GM12878 (cell line): Measurements from ENCODE around the gene MAN1A1. TPM values are rescaled to one million over a fixed set of nuclear protein-coding genes. Genes with fewer than 3 reads are reported as not detected.

Experiments
- ATAC-seq: fragments of 200-7000 bp; cut with Tn5 transposase; 3 replicates; pipeline ENCODE4 v1.9.1; 2020; ENCODE audit warnings: mild to moderate bottlenecking, moderate library complexity
- BruUV-seq: library from RNA; stranded (reverse); fragments of 400-500 nt; replicated peaks from 2 replicates; lab custom pipeline; 2021; lab: Mats Ljungman, UMichigan
- CTCF ChIA-PET: fragments of 300-600 bp; sonication (Branson Sonifier 250); formaldehyde crosslinking; extraction: SDS; loops from one replicate; lab custom pipeline; 2021; ENCODE audit warnings: inconsistent platforms; lab: Yijun Ruan, JAX
- POLR2A ChIA-PET: fragments of 350-600 bp; formaldehyde crosslinking; extraction: SDS; loops from one replicate; lab custom pipeline; 2021; ENCODE audit warnings: inconsistent platforms; lab: Charles Lee
- RAD21 ChIA-PET: fragments of 300-600 bp; sonication (Branson Sonifier 250); formaldehyde crosslinking; loops from one replicate; lab custom pipeline; 2023; ENCODE audit warnings: antibody characterized with exemption; ENCODE audit not compliant: unreplicated experiment; lab: Charles Lee
- SMC1A ChIA-PET: fragments of 300-600 bp; sonication (Branson Sonifier 250); formaldehyde crosslinking; loops from one replicate; lab custom pipeline; 2023; ENCODE audit not compliant: unreplicated experiment, uncharacterized antibody; lab: Charles Lee
- DNase-seq: peaks from one replicate; pipeline ENCODE4 v3.0.0-alpha.2; 2011; ENCODE audit warnings: low read depth, low spot score
- FAIRE-seq: peaks from 3 replicates; lab custom pipeline; 2011; peaks lifted over from hg19 to GRCh38; lab: Jason Lieb, UNC
- H2AFZ ChIP-seq: 2 replicates; pipeline ENCODE4 v1.6.0; 2011; ENCODE audit warnings: low read depth, low read length, control low read depth; ENCODE audit not compliant: control insufficient read depth
- H3K27ac ChIP-seq: 2 replicates; pipeline ENCODE4 v1.5.1; 2011; ENCODE audit warnings: control low read depth; ENCODE audit not compliant: control insufficient read depth, insufficient read depth
- H3K27me3 ChIP-seq, 2 experiments: replicated peaks in 1 of 2; 2 replicates each; pipeline versions ENCODE4 v1.6.0 to v1.6.1; 2011; ENCODE audit warnings: low read length in 1 of 2; ENCODE audit not compliant: control insufficient read depth in 2 of 2, insufficient read depth in 2 of 2
- H3K36me3 ChIP-seq, 2 experiments: 2 replicates each; pipeline ENCODE4 v1.5.1; 2011; ENCODE audit warnings: low read length in 1 of 2; ENCODE audit not compliant: control insufficient read depth in 2 of 2, insufficient read depth in 2 of 2
- H3K4me1 ChIP-seq: 2 replicates; pipeline ENCODE4 v1.6.1; 2011; ENCODE audit warnings: mild to moderate bottlenecking, low read length, moderate library complexity, mixed read lengths; ENCODE audit not compliant: control insufficient read depth, insufficient read depth
- H3K4me2 ChIP-seq: 2 replicates; pipeline ENCODE4 v1.6.0; 2011; ENCODE audit warnings: control low read depth; ENCODE audit not compliant: control insufficient read depth, insufficient read depth
- H3K4me3 ChIP-seq: fragments of 200-600 bp; sonication (generic); 2 replicates; pipeline ENCODE4 v1.5.1; 2016
- H3K79me2 ChIP-seq: 2 replicates; pipeline ENCODE4 v1.6.0; 2011; ENCODE audit warnings: low read length; ENCODE audit not compliant: control insufficient read depth, insufficient read depth
- H3K9ac ChIP-seq: 2 replicates; pipeline ENCODE4 v1.8.0; 2011; ENCODE audit warnings: low read length, control low read depth, mixed read lengths; ENCODE audit not compliant: control insufficient read depth, insufficient read depth
- H3K9me3 ChIP-seq: replicated peaks from 3 replicates; pipeline ENCODE4 v1.5.1; 2011; ENCODE audit warnings: mild to moderate bottlenecking, low read length; ENCODE audit not compliant: control insufficient read depth, insufficient read depth
- H4K20me1 ChIP-seq: 2 replicates; pipeline ENCODE4 v1.6.0; 2011; ENCODE audit not compliant: control insufficient read depth, insufficient read depth
- BHLHE40 ChIP-seq, 2 experiments: fragments of 450-650 bp in 1 of 2; IDR thresholded peaks; 2 replicates each; pipeline ENCODE4 v1.6.1; 2011 to 2017; ENCODE audit warnings: low read depth in 2 of 2, borderline replicate concordance in 1 of 2, improper control_type of control experiment in 1 of 2, low read length in 1 of 2, mild to moderate bottlenecking in 1 of 2
- IRF4 ChIP-seq: IDR thresholded peaks from 2 replicates; pipeline ENCODE4 v1.6.1; 2011; ENCODE audit warnings: low read depth, low read length
- SIX5 ChIP-seq: IDR thresholded peaks from 2 replicates; pipeline ENCODE4 v1.6.1; 2011; ENCODE audit warnings: mild to moderate bottlenecking, low read depth, low read length, moderate library complexity; ENCODE audit not compliant: severe bottlenecking
- TCF12 ChIP-seq: IDR thresholded peaks from 2 replicates; pipeline ENCODE4 v1.6.1; 2011; ENCODE audit warnings: low read depth, mild to moderate bottlenecking, low read length
- TCF3 ChIP-seq: IDR thresholded peaks from 2 replicates; pipeline ENCODE4 v1.6.1; 2012; ENCODE audit warnings: low read depth, mild to moderate bottlenecking, low read length, borderline replicate concordance; ENCODE audit not compliant: insufficient read depth
- ZNF217 ChIP-seq: fragments of 450-650 bp; IDR thresholded peaks from 2 replicates; pipeline ENCODE4 v1.6.1; 2017; ENCODE audit warnings: antibody characterized with exemption, mild to moderate bottlenecking
- WGBS: methylation state at CpG from one replicate; pipeline ENCODE4 v1.1.6; 2016; ENCODE audit warnings: low lambda C conversion rate; ENCODE audit not compliant: insufficient replicate concordance, insufficient coverage; ENCODE audit errors: missing lambda C conversion rate; 5-methylcytosine and 5-hydroxymethylcytosine counted together
- in situ Hi-C: fragments of 300-500 bp; cut with MboI; formaldehyde crosslinking; loops from 9 replicates; pipeline ENCODE4 v1.14.3; 2018; ENCODE audit warnings: mixed read lengths
- intact Hi-C: fragments of 100-400 bp; cut with micrococcal nuclease; formaldehyde crosslinking; loops from one replicate; pipeline ENCODE4 v1.14.2; 2022; ENCODE audit not compliant: unreplicated experiment
- polyA plus RNA-seq, 11 experiments: library from polyadenylated mRNA; depleted of rRNA in 4 of 11; unstranded in 6 of 11; stranded (reverse) in 5 of 11; fragments of >200 nt; fragmentation: Nextera tagmentation in 4 of 11; fragmentation: Illumina TruSeq in 1 of 11; extraction: Ambion mirVana in 4 of 11; extraction: Trizol in 1 of 11; gene quantifications; 1 replicate in 1 of 11; 2 replicates in 10 of 11; pipeline versions ENCODE4 v1.2.1 to v1.2.3, GENCODE V29; 2011 to 2016; ENCODE audit warnings: inconsistent platforms in 2 of 11, missing spikeins in 2 of 11, low read depth in 1 of 11
- total RNA-seq, 4 experiments: library from RNA; depleted of rRNA in 3 of 4; stranded (reverse); fragments of >200 nt in 3 of 4; fragmentation: Illumina TruSeq in 1 of 4; extraction: Trizol in 1 of 4; gene quantifications; 2 replicates each; pipeline versions ENCODE4 v1.2.1 to v1.2.3, GENCODE V29; 2013 to 2021
- TF ChIP-seq, protein P1 (sequence below): fragments of 450-650 bp; conservative IDR thresholded peaks from 2 replicates; pipeline ENCODE4 v1.6.1; 2017; ENCODE audit warnings: mild to moderate bottlenecking, moderate library complexity
- TF ChIP-seq, protein P2 (sequence below): IDR thresholded peaks from 2 replicates; pipeline ENCODE4 v1.6.1; 2012; ENCODE audit warnings: low read depth, low read length, improper control_type of control experiment

MAN1A1 gene
- total and polyA plus RNA-seq, 10 of the 15 experiments (the other 5 are each of a cell fraction or from before 2014, with no cell fraction given), result 5.4 to 28.1 (median 19.5) TPM

DNA sequence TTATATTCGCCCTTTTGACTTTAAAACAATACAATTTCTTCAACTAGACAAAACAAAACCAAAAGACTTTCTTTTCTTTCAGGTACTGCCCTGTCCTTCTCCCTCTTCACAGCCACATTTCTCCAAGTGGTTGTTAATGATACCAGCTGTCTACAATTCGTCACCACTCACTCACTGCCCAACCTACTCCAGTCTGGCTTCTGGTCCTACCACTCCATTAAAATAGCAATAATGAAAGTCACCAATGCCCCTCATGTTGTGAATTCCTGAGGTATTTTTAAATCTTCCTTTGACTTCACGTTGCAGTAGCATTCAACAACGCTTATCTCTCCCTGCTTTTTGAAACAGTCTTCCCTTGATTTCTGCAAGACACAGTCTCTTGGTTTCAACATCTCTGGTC lies 11.6 kb upstream of the MAN1A1 start (continued):
- no peak for TF ChIP-seq TCF3

DNA sequence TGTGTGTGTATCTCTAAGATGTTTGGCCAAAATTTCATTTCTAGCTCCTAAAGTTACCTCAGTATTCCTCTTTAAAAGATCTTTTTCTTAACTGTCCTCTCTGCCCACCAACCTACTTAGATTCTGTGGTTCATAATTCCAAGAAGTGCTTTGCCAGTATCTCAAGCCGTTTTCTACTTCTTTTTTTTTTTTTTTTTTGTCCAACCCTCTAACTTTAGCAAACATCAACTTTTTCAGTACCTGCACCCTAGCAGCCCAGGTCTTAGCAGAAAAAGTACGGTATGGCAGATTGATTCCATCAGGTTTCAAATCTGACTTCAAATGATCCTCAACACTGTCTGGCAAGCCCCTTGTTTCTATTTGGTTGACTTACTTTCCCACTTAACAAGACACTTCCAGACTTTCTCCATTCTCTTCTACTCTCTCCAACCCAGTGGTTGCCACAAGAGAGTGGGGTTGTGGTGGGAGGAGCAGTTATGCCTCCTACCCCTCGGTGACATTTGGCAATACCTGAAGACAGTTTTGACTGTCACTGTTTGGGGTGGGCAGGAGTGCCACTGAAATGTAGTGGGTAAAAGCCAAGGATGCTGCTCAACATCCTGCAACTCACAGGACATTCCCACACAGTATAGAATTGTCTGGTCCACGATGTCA lies 10.8 kb upstream of the MAN1A1 start:
- 68% methylated on average over 4 of the region's 4 CpGs for WGBS
- FAIRE-seq, result no peak
- ATAC-seq, result no peak
- Histone ChIP-seq H3K9ac (no peak overlapping the region), H3K4me3 (no peak overlapping the region), H3K4me1 (no peaks in the 10 kb centered on the region), H2AFZ (no peak overlapping the region), H3K79me2 (no peaks in the 10 kb centered on the region), H3K9me3 (no peaks in the 10 kb centered on the region; the same call in 2 of the 3 replicates), H3K4me2 (no peak overlapping the region), H3K27me3 (no peaks in the 10 kb centered on the region), H3K36me3 (no peaks in the 10 kb centered on the region), H4K20me1 (no peaks in the 10 kb centered on the region), H3K27ac (no peak overlapping the region)
- intact Hi-C loops (no loop called here), in situ Hi-C loops (no loop called here)
- ChIA-PET SMC1A (interaction anchor here (0.9 to 1.6 kb wide), 5 partner anchors 9 to 379 kb away, joined by 3 to 7 read pairs (median 5); no protein-coding TSS in a partner anchor), POLR2A (no interaction called here), CTCF (interaction anchor here (1.3 kb wide), 2 partner anchors 10 to 382 kb away, joined by 3 to 6 read pairs; no protein-coding TSS in a partner anchor), RAD21 (interaction anchor here (0.7 kb wide), 1 partner anchor 286 kb away, joined by 3 read pairs; no protein-coding TSS in a partner anchor)
- TF ChIP-seq, protein P1, sequence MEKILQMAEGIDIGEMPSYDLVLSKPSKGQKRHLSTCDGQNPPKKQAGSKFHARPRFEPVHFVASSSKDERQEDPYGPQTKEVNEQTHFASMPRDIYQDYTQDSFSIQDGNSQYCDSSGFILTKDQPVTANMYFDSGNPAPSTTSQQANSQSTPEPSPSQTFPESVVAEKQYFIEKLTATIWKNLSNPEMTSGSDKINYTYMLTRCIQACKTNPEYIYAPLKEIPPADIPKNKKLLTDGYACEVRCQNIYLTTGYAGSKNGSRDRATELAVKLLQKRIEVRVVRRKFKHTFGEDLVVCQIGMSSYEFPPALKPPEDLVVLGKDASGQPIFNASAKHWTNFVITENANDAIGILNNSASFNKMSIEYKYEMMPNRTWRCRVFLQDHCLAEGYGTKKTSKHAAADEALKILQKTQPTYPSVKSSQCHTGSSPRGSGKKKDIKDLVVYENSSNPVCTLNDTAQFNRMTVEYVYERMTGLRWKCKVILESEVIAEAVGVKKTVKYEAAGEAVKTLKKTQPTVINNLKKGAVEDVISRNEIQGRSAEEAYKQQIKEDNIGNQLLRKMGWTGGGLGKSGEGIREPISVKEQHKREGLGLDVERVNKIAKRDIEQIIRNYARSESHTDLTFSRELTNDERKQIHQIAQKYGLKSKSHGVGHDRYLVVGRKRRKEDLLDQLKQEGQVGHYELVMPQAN, result no peak
- TF ChIP-seq, protein P2, sequence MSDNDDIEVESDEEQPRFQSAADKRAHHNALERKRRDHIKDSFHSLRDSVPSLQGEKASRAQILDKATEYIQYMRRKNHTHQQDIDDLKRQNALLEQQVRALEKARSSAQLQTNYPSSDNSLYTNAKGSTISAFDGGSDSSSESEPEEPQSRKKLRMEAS, result no peak
- TF ChIP-seq SIX5, result no peak
- TF ChIP-seq BHLHE40 (IDR thresholded peaks at IDR 0.05; ENCODE audit: borderline replicate concordance in 1 of 2, low read depth in 2 of 2, low read length in 1 of 2), result no peak
- no peak for TF ChIP-seq IRF4
- no peak for TF ChIP-seq TCF12
- no peak for TF ChIP-seq ZNF217
- no peak for DNase-seq
- no TSS peak for BruUV-seq
